LNCaP clone FGC (cell line): ENCODE data around the gene PCSK6.

ENCODE experiments used
- DNase-seq: peaks from one replicate; pipeline ENCODE4 v3.0.0-alpha.2; 2011; ENCODE audit warnings: low read depth
- H3K4me3 ChIP-seq: 2 replicates; pipeline ENCODE4 v1.5.1; 2011; ENCODE audit warnings: mild to moderate bottlenecking, low read depth, low read length, control low read depth
- CTCF ChIP-seq: IDR thresholded peaks from 2 replicates; pipeline ENCODE4 v1.5.1; 2012; ENCODE audit warnings: mild to moderate bottlenecking; ENCODE audit not compliant: control insufficient read depth, insufficient read depth; ENCODE audit errors: extremely low read depth

Gene PCSK6

GRCh38 chr15:101277943-101278564 is 211.5 kb downstream of the PCSK6 start:
- DNase-seq: no peak
- no peak for TF ChIP-seq CTCF

GRCh38 chr15:101277038-101277822 is 212.3 kb downstream of the PCSK6 start, which contains the start of gene SELENOS:
Gene SELENOS (minus strand): TSS chr15:101277485. CDS start chr15:101277417, 68 bp downstream.
- H3K4me3 ChIP-seq: peak within 1 kb of the TSS; percentile 92
- no peak for TF ChIP-seq CTCF
- DNase-seq: no peak

More at GRCh38 chr15:101277943-101278564, 211.5 kb downstream of the PCSK6 start:
- H3K4me3 ChIP-seq: peak overlapping the region; percentile 92

GRCh38 chr15:101276501-101277037 is 212.9 kb downstream of the PCSK6 start:
- 0 out of 2 replicates have a peak, but pooled peaks have one; percentile 1 for TF ChIP-seq CTCF
- peak overlapping the region; percentile 92 for H3K4me3 ChIP-seq
- DNase-seq: no peak

- no peak for DNase-seq
- H3K4me3 ChIP-seq: no peak overlapping the region
- no peak for TF ChIP-seq CTCF
Measured at GRCh38 chr15:101275018-101275417, 214.5 kb downstream of the PCSK6 start.

- no peak for TF ChIP-seq CTCF
- DNase-seq: no peak
Measured at GRCh38 chr15:101273534-101273933, 216.0 kb downstream of the PCSK6 start.

GRCh38 chr15:101272584-101272983 is 216.9 kb downstream of the PCSK6 start:
- no peak for TF ChIP-seq CTCF
- DNase-seq: no peak
- H3K4me3 ChIP-seq: no peak overlapping the region

More at GRCh38 chr15:101273534-101273933, 216.0 kb downstream of the PCSK6 start:
- H3K4me3 ChIP-seq: no peak overlapping the region
